OCI-LY3 (cell line): ENCODE data around the gene SLC2A4RG.

Experiments used
- H2AFZ ChIP-seq: fragments of 200-600, 300-600 bp; shearing (Covaris generic); 2 replicates; pipeline ENCODE4 v1.6.0; 2014; ENCODE audit warnings: antibody characterized with exemption, low read depth, low read length
- H3K27ac ChIP-seq: fragments of 200-600, 300-600 bp; sonication (generic); 2 replicates; pipeline ENCODE4 v1.5.1; 2014; ENCODE audit warnings: mild to moderate bottlenecking, low read length, moderate library complexity, mixed read lengths
- H3K27me3 ChIP-seq: fragments of 200-600, 300-600 bp; sonication (generic); 2 replicates; pipeline ENCODE4 v1.6.1; 2014; ENCODE audit warnings: low read depth, low read length, mixed read lengths
- H3K36me3 ChIP-seq: fragments of 200-600, 300-600 bp; sonication (generic); replicated peaks from 2 replicates; pipeline ENCODE3; 2014; ENCODE audit warnings: low read depth, low read length, mixed read lengths
- H3K4me1 ChIP-seq: fragments of 300-600, 200-600 bp; sonication (generic); 2 replicates; pipeline ENCODE4 v1.6.1; 2014; ENCODE audit warnings: low read length, mixed read lengths
- H3K4me2 ChIP-seq: fragments of 200-600, 300-600 bp; sonication (generic); 2 replicates; pipeline ENCODE4 v1.6.1; 2014; ENCODE audit warnings: low read length, mixed read lengths
- H3K4me3 ChIP-seq: fragments of 300-600, 200-600 bp; sonication (generic); 2 replicates; pipeline ENCODE4 v1.5.1; 2014; ENCODE audit warnings: antibody characterized with exemption, mild to moderate bottlenecking, low read length, moderate library complexity
- H3K79me2 ChIP-seq: fragments of 300-600, 200-600 bp; shearing (Covaris generic); 2 replicates; pipeline ENCODE4 v1.6.1; 2014; ENCODE audit warnings: mild to moderate bottlenecking, low read length, mixed read lengths
- H3K9ac ChIP-seq: fragments of 300-600, 200-600 bp; shearing (Covaris generic); 2 replicates; pipeline ENCODE4 v1.6.0; 2014; ENCODE audit warnings: mild to moderate bottlenecking, low read length, moderate library complexity
- H3K9me3 ChIP-seq: fragments of 200-600, 300-600 bp; shearing (Covaris generic); 2 replicates; pipeline ENCODE4 v1.6.1; 2014; ENCODE audit warnings: low read length, mixed read lengths; ENCODE audit not compliant: insufficient read depth
- H4K20me1 ChIP-seq: fragments of 200-600, 300-600 bp; sonication (generic); 2 replicates; pipeline ENCODE4 v1.6.1; 2016; ENCODE audit warnings: low read length, mixed read lengths; ENCODE audit not compliant: insufficient read depth
- EZH2phosphoT487 ChIP-seq: fragments of 200-600 bp; shearing (Covaris generic); IDR thresholded peaks from 2 replicates; pipeline ENCODE4 v1.6.1; 2018; ENCODE audit warnings: antibody characterized with exemption, mixed run types, low read depth
- TF ChIP-seq, protein P1 (sequence below): fragments of 200-600, 300-600 bp; sonication (generic); IDR thresholded peaks from 2 replicates; pipeline ENCODE4 v1.5.1; 2014; ENCODE audit warnings: antibody characterized with exemption, low read length, low read depth

SLC2A4RG gene

DNA sequence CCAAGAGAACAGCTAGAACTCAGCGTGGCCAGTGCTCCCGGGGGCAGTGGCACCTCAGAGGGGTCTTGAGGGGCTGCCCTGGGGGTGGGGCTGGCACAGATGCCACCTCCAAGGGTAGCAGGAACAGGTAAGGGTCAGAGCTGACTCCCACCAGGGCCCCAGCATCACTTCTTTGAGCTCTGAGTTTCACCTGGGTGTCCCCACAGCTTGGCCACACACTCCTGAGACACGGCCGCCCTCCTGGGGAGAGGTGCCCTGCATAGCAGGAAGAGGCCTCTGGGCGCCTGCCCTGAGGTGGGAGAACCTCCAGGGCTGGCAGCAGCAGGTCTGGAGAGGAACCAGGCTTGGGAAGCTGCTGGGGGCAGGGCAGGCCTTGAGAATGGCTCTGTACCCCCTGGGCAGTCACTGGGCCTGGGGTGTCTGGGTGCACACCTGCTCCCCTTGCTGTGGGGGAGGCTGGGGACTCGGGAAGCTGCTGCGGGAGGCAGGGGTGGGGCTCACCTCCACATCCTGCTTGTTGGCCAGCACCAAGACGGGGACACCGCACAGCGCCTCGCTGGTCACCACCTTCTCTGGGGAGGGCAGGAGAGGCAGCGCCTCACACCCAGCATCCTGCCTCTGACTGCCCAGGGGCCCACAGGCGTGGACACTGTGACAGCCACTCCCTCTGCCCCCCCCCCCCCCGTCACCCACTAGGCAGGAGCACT is 38.1 kb upstream of the SLC2A4RG start:
- TF ChIP-seq, protein P1, sequence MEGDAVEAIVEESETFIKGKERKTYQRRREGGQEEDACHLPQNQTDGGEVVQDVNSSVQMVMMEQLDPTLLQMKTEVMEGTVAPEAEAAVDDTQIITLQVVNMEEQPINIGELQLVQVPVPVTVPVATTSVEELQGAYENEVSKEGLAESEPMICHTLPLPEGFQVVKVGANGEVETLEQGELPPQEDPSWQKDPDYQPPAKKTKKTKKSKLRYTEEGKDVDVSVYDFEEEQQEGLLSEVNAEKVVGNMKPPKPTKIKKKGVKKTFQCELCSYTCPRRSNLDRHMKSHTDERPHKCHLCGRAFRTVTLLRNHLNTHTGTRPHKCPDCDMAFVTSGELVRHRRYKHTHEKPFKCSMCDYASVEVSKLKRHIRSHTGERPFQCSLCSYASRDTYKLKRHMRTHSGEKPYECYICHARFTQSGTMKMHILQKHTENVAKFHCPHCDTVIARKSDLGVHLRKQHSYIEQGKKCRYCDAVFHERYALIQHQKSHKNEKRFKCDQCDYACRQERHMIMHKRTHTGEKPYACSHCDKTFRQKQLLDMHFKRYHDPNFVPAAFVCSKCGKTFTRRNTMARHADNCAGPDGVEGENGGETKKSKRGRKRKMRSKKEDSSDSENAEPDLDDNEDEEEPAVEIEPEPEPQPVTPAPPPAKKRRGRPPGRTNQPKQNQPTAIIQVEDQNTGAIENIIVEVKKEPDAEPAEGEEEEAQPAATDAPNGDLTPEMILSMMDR = no peak
- no peak for TF ChIP-seq EZH2phosphoT487
- Histone ChIP-seq H3K79me2 (peaks cover 11% of the 10 kb centered on the region), H3K36me3 (peaks cover 18% of the 10 kb centered on the region), H3K27me3 (no peaks in the 10 kb centered on the region), H3K27ac (no peak overlapping the region), H3K9ac (no peak overlapping the region), H3K4me1 (peaks cover 30% of the 10 kb centered on the region), H3K9me3 (no peaks in the 10 kb centered on the region), H2AFZ (no peak overlapping the region), H3K4me2 (no peak overlapping the region), H3K4me3 (no peak overlapping the region), H4K20me1 (0 out of 2 replicates have a peak, but pooled peaks cover 3% of the 10 kb centered on the region)

DNA sequence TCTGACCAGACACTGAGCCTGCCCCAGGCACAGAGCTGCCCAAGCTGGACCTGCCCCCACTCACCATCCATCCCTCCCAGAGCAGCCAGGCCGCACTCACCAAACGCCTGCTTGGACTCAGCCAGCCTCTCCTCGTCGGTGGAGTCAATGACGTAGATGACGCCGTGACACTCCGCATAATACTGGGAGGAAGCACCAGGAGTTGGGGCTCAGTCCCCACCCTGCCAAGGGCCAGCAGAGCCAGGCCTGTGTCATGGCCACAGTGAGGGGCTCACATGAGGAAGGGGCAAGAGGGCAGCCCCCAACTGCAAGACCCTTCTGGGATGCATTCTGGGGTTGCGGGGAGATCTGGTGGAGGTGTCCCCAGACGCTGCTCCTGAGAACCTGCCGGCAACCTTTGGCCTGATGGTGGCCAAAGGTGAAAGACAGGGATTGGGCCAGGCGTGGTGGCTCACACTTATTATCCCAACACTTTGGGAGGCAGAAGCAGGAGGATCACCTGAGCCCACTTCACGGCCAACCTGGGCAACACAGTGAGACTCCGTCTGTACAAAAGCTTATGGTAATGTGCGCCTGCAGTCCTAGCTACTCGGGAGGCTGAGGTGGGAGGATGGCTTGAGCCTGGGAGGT is 37.4 kb upstream of the SLC2A4RG start:
- Histone ChIP-seq H3K36me3 (peaks cover 19% of the 10 kb centered on the region), H3K79me2 (peaks cover 18% of the 10 kb centered on the region), H2AFZ (no peak overlapping the region), H3K4me2 (no peak overlapping the region), H3K9me3 (no peaks in the 10 kb centered on the region), H4K20me1 (0 out of 2 replicates have a peak, but pooled peaks cover 4% of the 10 kb centered on the region), H3K9ac (no peak overlapping the region), H3K4me1 (peaks cover 32% of the 10 kb centered on the region), H3K27me3 (no peaks in the 10 kb centered on the region), H3K27ac (no peak overlapping the region), H3K4me3 (no peak overlapping the region)
- TF ChIP-seq EZH2phosphoT487 = no peak
- TF ChIP-seq, protein P1 = no peak

DNA sequence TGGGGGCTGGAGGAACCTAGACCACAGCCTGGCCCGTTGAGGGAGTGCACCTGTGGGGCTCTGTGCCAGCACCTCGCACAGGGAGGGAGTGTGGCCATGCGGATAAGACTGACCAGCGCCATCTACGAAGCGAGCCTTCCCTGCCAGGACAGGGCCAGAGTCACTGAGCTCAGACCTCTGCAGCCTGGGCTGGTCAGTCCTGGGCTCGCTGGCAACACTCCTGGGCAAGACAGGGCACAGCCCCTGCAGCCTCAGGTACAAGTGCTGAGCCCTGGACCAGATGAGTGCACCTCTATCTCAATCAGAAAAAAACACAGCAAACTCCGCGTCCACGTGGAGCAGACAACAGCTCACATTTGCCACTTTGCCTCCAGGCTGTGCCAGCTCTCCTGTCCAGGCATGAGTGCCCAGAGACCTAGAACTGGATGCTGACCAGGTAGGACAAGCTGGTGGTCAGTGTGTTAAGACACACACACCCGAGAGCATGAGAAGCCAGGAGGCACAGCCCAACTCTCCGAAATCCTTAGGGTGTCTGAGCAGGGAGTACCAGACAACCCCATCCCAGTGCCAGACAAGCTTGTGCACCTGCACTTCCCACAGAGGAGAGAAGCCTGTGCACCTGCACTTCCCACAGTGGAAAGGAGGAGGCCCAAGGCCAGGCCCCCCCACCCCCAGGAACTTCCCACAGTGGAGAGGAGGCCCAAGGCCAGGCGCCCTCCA is 36.7 kb upstream of the SLC2A4RG start:
- H3K27ac ChIP-seq = no peak overlapping the region
- H3K27me3 ChIP-seq = no peaks in the 10 kb centered on the region
- no peak overlapping the region for H3K4me3 ChIP-seq
- H3K9me3 ChIP-seq = no peaks in the 10 kb centered on the region
- TF ChIP-seq, protein P1 = no peak
- no peak for TF ChIP-seq EZH2phosphoT487
- no peak overlapping the region for H3K4me2 ChIP-seq
- H3K9ac ChIP-seq = no peak overlapping the region
- no peak overlapping the region for H2AFZ ChIP-seq
- H4K20me1 ChIP-seq = 0 out of 2 replicates have a peak, but pooled peaks cover 4% of the 10 kb centered on the region
- H3K4me1 ChIP-seq = peaks cover 26% of the 10 kb centered on the region
- H3K79me2 ChIP-seq = peaks cover 24% of the 10 kb centered on the region
- peaks cover 19% of the 10 kb centered on the region for H3K36me3 ChIP-seq

- Histone ChIP-seq H3K27me3 (no peaks in the 10 kb centered on the region), H2AFZ (no peak overlapping the region), H3K79me2 (peaks cover 30% of the 10 kb centered on the region), H3K27ac (no peak overlapping the region), H3K9ac (no peak overlapping the region), H3K36me3 (peaks cover 20% of the 10 kb centered on the region), H4K20me1 (0 out of 2 replicates have a peak, but pooled peaks cover 4% of the 10 kb centered on the region), H3K4me2 (no peak overlapping the region), H3K4me1 (peaks cover 21% of the 10 kb centered on the region), H3K4me3 (no peak overlapping the region), H3K9me3 (no peaks in the 10 kb centered on the region)
- no peak for TF ChIP-seq EZH2phosphoT487
- TF ChIP-seq, protein P1 = no peak
Observed at GRCh38 chr20:63703471-63703975, 36.1 kb upstream of the SLC2A4RG start.
